HL-60 (cell line): ENCODE measurements around the gene SPOCK3.

ENCODE experiments used
- DNase-seq, 2 experiments: peaks; one replicate each; pipeline ENCODE4 v3.0.0-alpha.2; 2010 to 2020; ENCODE audit warnings: low read depth in 1 of 2, low spot score in 1 of 2
- H3K27ac ChIP-seq: fragments of 250-450 bp; sonication (Bioruptor Pico); replicated peaks from 2 replicates; pipeline ENCODE4 v1.5.1; 2020; ENCODE audit warnings: mild to moderate bottlenecking, moderate library complexity
- H3K27me3 ChIP-seq: fragments of 250-450 bp; sonication (Bioruptor Pico); 2 replicates; pipeline ENCODE4 v1.5.1; 2021; ENCODE audit warnings: mild to moderate bottlenecking, moderate library complexity; ENCODE audit not compliant: insufficient read depth, poor library complexity, severe bottlenecking
- H3K4me3 ChIP-seq: replicated peaks from 2 replicates; pipeline ENCODE4 v1.5.1; 2011; ENCODE audit warnings: mild to moderate bottlenecking, control low read depth, low read length; ENCODE audit not compliant: insufficient read depth
- CTCF ChIP-seq: IDR thresholded peaks from one replicate; pipeline ENCODE4 v1.5.1; 2011; ENCODE audit warnings: low read length, control low read depth, inconsistent platforms; ENCODE audit not compliant: insufficient read depth
- GABPA ChIP-seq: IDR thresholded peaks from 2 replicates; pipeline ENCODE4 v1.6.1; 2012; ENCODE audit warnings: low read depth
- POLR2AphosphoS5 ChIP-seq: IDR thresholded peaks from 2 replicates; pipeline ENCODE4 v1.6.1; 2012; ENCODE audit warnings: low read depth
- SPI1 ChIP-seq: IDR thresholded peaks from 2 replicates; pipeline ENCODE4 v1.6.1; 2012; ENCODE audit warnings: low read depth, mild to moderate bottlenecking, borderline replicate concordance
- TF ChIP-seq, protein P1 (sequence below): IDR thresholded peaks from 2 replicates; pipeline ENCODE4 v1.6.1; 2012; ENCODE audit warnings: low read depth; ENCODE audit not compliant: insufficient replicate concordance

Gene SPOCK3

DNA sequence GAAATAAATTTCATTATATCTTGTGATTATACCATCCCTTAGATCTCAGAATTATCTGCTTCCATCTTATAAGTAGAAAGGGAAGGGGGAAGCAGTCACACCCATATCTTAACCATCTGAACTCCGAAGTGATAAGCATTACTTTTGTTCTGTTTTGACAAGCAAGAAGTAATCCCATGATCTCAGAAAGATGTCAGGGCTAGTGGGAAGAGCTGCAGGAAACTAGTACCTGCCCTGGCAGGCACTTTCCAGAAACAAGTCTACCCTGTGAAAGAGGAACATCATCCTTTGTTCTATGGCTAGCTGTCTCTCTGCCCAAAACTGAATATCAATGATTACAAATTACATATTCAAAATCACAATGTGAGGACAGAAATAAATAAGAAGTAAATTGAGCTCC lies 244.4 kb downstream of the SPOCK3 start:
- Histone ChIP-seq H3K4me3 (no peak overlapping the region), H3K27me3 (no peaks in the 10 kb centered on the region), H3K27ac (no peak overlapping the region)
- no peak for DNase-seq
- TF ChIP-seq SPI1 (no peak), CTCF (no peak), GABPA (no peak), POLR2AphosphoS5 (no peak)
- TF ChIP-seq, protein P1, sequence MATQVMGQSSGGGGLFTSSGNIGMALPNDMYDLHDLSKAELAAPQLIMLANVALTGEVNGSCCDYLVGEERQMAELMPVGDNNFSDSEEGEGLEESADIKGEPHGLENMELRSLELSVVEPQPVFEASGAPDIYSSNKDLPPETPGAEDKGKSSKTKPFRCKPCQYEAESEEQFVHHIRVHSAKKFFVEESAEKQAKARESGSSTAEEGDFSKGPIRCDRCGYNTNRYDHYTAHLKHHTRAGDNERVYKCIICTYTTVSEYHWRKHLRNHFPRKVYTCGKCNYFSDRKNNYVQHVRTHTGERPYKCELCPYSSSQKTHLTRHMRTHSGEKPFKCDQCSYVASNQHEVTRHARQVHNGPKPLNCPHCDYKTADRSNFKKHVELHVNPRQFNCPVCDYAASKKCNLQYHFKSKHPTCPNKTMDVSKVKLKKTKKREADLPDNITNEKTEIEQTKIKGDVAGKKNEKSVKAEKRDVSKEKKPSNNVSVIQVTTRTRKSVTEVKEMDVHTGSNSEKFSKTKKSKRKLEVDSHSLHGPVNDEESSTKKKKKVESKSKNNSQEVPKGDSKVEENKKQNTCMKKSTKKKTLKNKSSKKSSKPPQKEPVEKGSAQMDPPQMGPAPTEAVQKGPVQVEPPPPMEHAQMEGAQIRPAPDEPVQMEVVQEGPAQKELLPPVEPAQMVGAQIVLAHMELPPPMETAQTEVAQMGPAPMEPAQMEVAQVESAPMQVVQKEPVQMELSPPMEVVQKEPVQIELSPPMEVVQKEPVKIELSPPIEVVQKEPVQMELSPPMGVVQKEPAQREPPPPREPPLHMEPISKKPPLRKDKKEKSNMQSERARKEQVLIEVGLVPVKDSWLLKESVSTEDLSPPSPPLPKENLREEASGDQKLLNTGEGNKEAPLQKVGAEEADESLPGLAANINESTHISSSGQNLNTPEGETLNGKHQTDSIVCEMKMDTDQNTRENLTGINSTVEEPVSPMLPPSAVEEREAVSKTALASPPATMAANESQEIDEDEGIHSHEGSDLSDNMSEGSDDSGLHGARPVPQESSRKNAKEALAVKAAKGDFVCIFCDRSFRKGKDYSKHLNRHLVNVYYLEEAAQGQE = no peak

DNA sequence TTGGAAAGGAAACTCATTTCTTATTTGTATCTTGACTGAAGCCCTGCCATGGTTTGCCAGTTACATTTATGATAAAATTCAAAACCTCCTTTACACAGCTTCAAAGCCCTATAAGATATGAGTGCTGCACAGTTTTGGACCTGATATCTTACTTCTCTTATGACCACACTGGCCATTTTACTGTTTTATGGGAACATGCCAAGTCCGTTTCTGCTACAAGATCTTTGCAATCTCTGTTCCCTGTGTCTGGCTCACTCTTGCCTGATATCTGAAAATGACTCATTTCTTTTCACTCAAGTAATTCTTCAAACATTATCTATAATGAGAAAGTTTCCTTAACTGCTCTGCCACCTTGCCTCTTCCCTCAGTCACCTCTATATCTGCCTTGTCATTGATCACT lies 247.3 kb downstream of the SPOCK3 start:
- Histone ChIP-seq H3K4me3 (no peak overlapping the region), H3K27me3 (no peaks in the 10 kb centered on the region), H3K27ac (no peak overlapping the region)
- no peak for DNase-seq
- no peak for TF ChIP-seq SPI1
- TF ChIP-seq CTCF = no peak
- no peak for TF ChIP-seq GABPA
- TF ChIP-seq POLR2AphosphoS5 = no peak
- TF ChIP-seq, protein P1 = no peak

- no peak for TF ChIP-seq GABPA
- no peak for TF ChIP-seq SPI1
- TF ChIP-seq POLR2AphosphoS5 = no peak
- TF ChIP-seq, protein P1 = no peak
- no peak for TF ChIP-seq CTCF
Observed at GRCh38 chr4:166981847-166982246, 252.4 kb downstream of the SPOCK3 start.

More at GRCh38 chr4:166981847-166982246, 252.4 kb downstream of the SPOCK3 start:
- DNase-seq = no peak
- H3K4me3 ChIP-seq = no peak overlapping the region
- H3K27me3 ChIP-seq = no peaks in the 10 kb centered on the region
- no peak overlapping the region for H3K27ac ChIP-seq
